ENCODE data around the gene PLCH2. TPM values are rescaled to one million over a fixed set of nuclear protein-coding genes. Genes with fewer than 3 reads are reported as not detected.

The PLCH2 gene
- total RNA-seq, 1 donor from 2014 or later, result 3.4 TPM

GRCh38 chr1:2528016-2528415 lies 51.9 kb downstream of the PLCH2 start:
- ATAC-seq (peak; percentile 64), DNase-seq (ENCODE audit: low spot score) (peak; percentile 97)

- ATAC-seq, result no peak
- DNase-seq (ENCODE audit: low spot score), result no peak
Measured at GRCh38 chr1:2528611-2528965, 52.5 kb downstream of the PLCH2 start.

- ATAC-seq (peak; percentile 19), DNase-seq (ENCODE audit: low spot score) (peak; percentile 74)
Measured at GRCh38 chr1:2528966-2529783, 53.1 kb downstream of the PLCH2 start.

- ATAC-seq (no peak), DNase-seq (ENCODE audit: low spot score) (no peak)
Measured at GRCh38 chr1:2529784-2530512, 53.9 kb downstream of the PLCH2 start, which contains the start of gene HES5. Gene HES5 (minus strand): TSS chr1:2530263. CDS start chr1:2530164, 99 bp downstream.

- DNase-seq (ENCODE audit: low spot score) (peak; percentile 70), ATAC-seq (no peak)
Measured at GRCh38 chr1:2530513-2531361, 54.6 kb downstream of the PLCH2 start.

GRCh38 chr1:2532485-2533160 lies 56.5 kb downstream of the PLCH2 start:
- ATAC-seq (no peak), DNase-seq (ENCODE audit: low spot score) (no peak)

GRCh38 chr1:2533365-2533764 lies 57.3 kb downstream of the PLCH2 start:
- ATAC-seq, result no peak
- DNase-seq (ENCODE audit: low spot score), result no peak

GRCh38 chr1:2534315-2534686 lies 58.2 kb downstream of the PLCH2 start:
- DNase-seq (ENCODE audit: low spot score) (no peak), ATAC-seq (no peak)

- no peak for DNase-seq (ENCODE audit: low spot score)
- ATAC-seq, result no peak
Measured at GRCh38 chr1:2534687-2535441, 58.8 kb downstream of the PLCH2 start.

GRCh38 chr1:2535455-2535854 lies 59.4 kb downstream of the PLCH2 start:
- no peak for DNase-seq (ENCODE audit: low spot score)
- no peak for ATAC-seq

GRCh38 chr1:2535981-2536380 lies 59.9 kb downstream of the PLCH2 start:
- no peak for DNase-seq (ENCODE audit: low spot score)
- no peak for ATAC-seq

GRCh38 chr1:2537784-2538115 lies 61.7 kb downstream of the PLCH2 start:
- no peak for ATAC-seq
- no peak for DNase-seq (ENCODE audit: low spot score)

- DNase-seq (ENCODE audit: low spot score) (no peak), ATAC-seq (no peak)
Measured at GRCh38 chr1:2538376-2538775, 62.3 kb downstream of the PLCH2 start.

GRCh38 chr1:2538872-2539271 lies 62.8 kb downstream of the PLCH2 start:
- DNase-seq (ENCODE audit: low spot score) (no peak), ATAC-seq (no peak)

- no peak for DNase-seq (ENCODE audit: low spot score)
- no peak for ATAC-seq
Measured at GRCh38 chr1:2539312-2539907, 63.3 kb downstream of the PLCH2 start.

- DNase-seq (ENCODE audit: low spot score) (no peak), ATAC-seq (no peak)
Measured at GRCh38 chr1:2540816-2541492, 64.9 kb downstream of the PLCH2 start.

- DNase-seq (ENCODE audit: low spot score), result no peak
Measured at GRCh38 chr1:2541619-2542245, 65.6 kb downstream of the PLCH2 start.

GRCh38 chr1:2542246-2542915 lies 66.3 kb downstream of the PLCH2 start:
- DNase-seq (ENCODE audit: low spot score) (no peak), ATAC-seq (no peak)

More at GRCh38 chr1:2541619-2542245, 65.6 kb downstream of the PLCH2 start:
- ATAC-seq, result no peak

Data from left lobe of liver (tissue), 2 donors.